HepG2 (cell line): ENCODE measurements around the gene MICALL2. TPM values are rescaled to one million over a fixed set of nuclear protein-coding genes. Genes with fewer than 3 reads are reported as not detected.

Source experiments
- CEBPB ChIP-seq: IDR thresholded peaks from 2 replicates; pipeline ENCODE4 v1.6.1; 2011; ENCODE audit warnings: low read depth, low read length, improper control_type of control experiment, borderline replicate concordance
- CHCHD3 ChIP-seq: sonication (generic); formaldehyde crosslinking; IDR thresholded peaks from 2 replicates; pipeline ENCODE4 v1.8.0; 2022; ENCODE audit warnings: mild to moderate bottlenecking, missing genetic modification reagents, moderate library complexity
- CSRNP1 ChIP-seq: sonication (generic); formaldehyde crosslinking; IDR thresholded peaks from 2 replicates; pipeline ENCODE4 v1.8.1; 2023; ENCODE audit warnings: mild to moderate bottlenecking, missing genetic modification reagents
- GATAD2A ChIP-seq: IDR thresholded peaks from 2 replicates; pipeline ENCODE4 v1.6.1; 2016
- GTF3A ChIP-seq: sonication (generic); formaldehyde crosslinking; conservative IDR thresholded peaks from 2 replicates; pipeline ENCODE4 v1.4.0; 2020; ENCODE audit warnings: mild to moderate bottlenecking, missing genetic modification reagents
- HOXA7 ChIP-seq: sonication (generic); formaldehyde crosslinking; IDR thresholded peaks from 2 replicates; pipeline ENCODE4 v1.8.1; 2022; ENCODE audit warnings: mild to moderate bottlenecking, missing genetic modification reagents, moderate library complexity
- JUND ChIP-seq: sonication (generic); formaldehyde crosslinking; IDR thresholded peaks from 2 replicates; pipeline ENCODE4 v1.8.0; 2022; ENCODE audit warnings: mild to moderate bottlenecking, missing genetic modification reagents
- KMT2B ChIP-seq: IDR thresholded peaks from 2 replicates; pipeline ENCODE4 v1.6.1; 2016; ENCODE audit warnings: missing genetic modification reagents, missing compliant biosample characterization
- MXI1 ChIP-seq: IDR thresholded peaks from 3 replicates; pipeline ENCODE4 v1.6.1; 2012; ENCODE audit warnings: low read depth, low read length, inconsistent platforms, borderline replicate concordance
- NONO ChIP-seq, 2 experiments: fragments of 450-650 bp in 1 of 2; sonication (generic) in 1 of 2; formaldehyde crosslinking in 1 of 2; IDR thresholded peaks in 1 of 2; conservative IDR thresholded peaks in 1 of 2; 2 replicates each; pipeline versions ENCODE4 v1.6.1 to v1.8.0; 2017 to 2022; ENCODE audit warnings: mild to moderate bottlenecking in 1 of 2, missing genetic modification reagents in 1 of 2, moderate library complexity in 1 of 2
- NR2F1 ChIP-seq, 2 experiments: fragments of 450-650 bp in 1 of 2; formaldehyde crosslinking in 1 of 2; IDR thresholded peaks; 2 replicates each; pipeline versions ENCODE4 v1.5.0 to v1.6.1; 2016 to 2020; ENCODE audit warnings: mild to moderate bottlenecking in 1 of 2, missing compliant biosample characterization in 1 of 2, missing genetic modification reagents in 1 of 2, moderate library complexity in 1 of 2
- PAWR ChIP-seq: sonication (generic); formaldehyde crosslinking; IDR thresholded peaks from 2 replicates; pipeline ENCODE4 v1.4.0; 2020; ENCODE audit warnings: missing genetic modification reagents, mild to moderate bottlenecking, borderline replicate concordance
- PTBP1 ChIP-seq: fragments of 200-400 bp; formaldehyde crosslinking; IDR thresholded peaks from 2 replicates; pipeline ENCODE4 v1.6.1; 2018; ENCODE audit warnings: low read length, low read depth; ENCODE audit not compliant: poor library complexity, severe bottlenecking
- RARA ChIP-seq: IDR thresholded peaks from 2 replicates; pipeline ENCODE4 v1.6.1; 2016; ENCODE audit warnings: missing genetic modification reagents, missing compliant biosample characterization
- RFX5 ChIP-seq: IDR thresholded peaks from 2 replicates; pipeline ENCODE4 v1.6.1; 2011; ENCODE audit warnings: low read depth, low read length, improper control_type of control experiment
- RFXANK ChIP-seq: IDR thresholded peaks from 2 replicates; pipeline ENCODE4 v1.6.1; 2016
- RXRB ChIP-seq: IDR thresholded peaks from 2 replicates; pipeline ENCODE4 v1.6.1; 2016; ENCODE audit warnings: borderline replicate concordance, missing genetic modification reagents, missing compliant biosample characterization
- TFDP1 ChIP-seq: IDR thresholded peaks from 2 replicates; pipeline ENCODE4 v1.6.1; 2016; ENCODE audit warnings: missing compliant biosample characterization, missing genetic modification reagents, borderline replicate concordance
- U2AF1 ChIP-seq: fragments of 200-400 bp; formaldehyde crosslinking; optimal IDR thresholded peaks from 2 replicates; pipeline ENCODE3; 2017; ENCODE audit warnings: mild to moderate bottlenecking, low read depth, low read length
- ZBTB4 ChIP-seq: sonication (generic); formaldehyde crosslinking; IDR thresholded peaks from 2 replicates; pipeline ENCODE4 v1.4.0; 2020; ENCODE audit warnings: missing genetic modification reagents, mild to moderate bottlenecking, borderline replicate concordance
- ZFP62 ChIP-seq: sonication (generic); formaldehyde crosslinking; IDR thresholded peaks from 2 replicates; pipeline ENCODE4 v1.4.0; 2020; ENCODE audit warnings: missing genetic modification reagents
- ZIK1 ChIP-seq: sonication (generic); formaldehyde crosslinking; IDR thresholded peaks from 2 replicates; pipeline ENCODE4 v1.5.0; 2020; ENCODE audit warnings: mild to moderate bottlenecking, low read depth, missing genetic modification reagents, borderline replicate concordance
- ZMAT5 ChIP-seq: sonication (generic); formaldehyde crosslinking; IDR thresholded peaks from 2 replicates; pipeline ENCODE4 v1.5.0; 2020; ENCODE audit warnings: mild to moderate bottlenecking, low read depth, missing genetic modification reagents, borderline replicate concordance
- ZNF205 ChIP-seq: IDR thresholded peaks from 2 replicates; pipeline ENCODE4 v1.6.1; 2018; ENCODE audit warnings: missing biosample characterization, missing genetic modification reagents
- ZNF282 ChIP-seq: fragments of 450-650 bp; IDR thresholded peaks from 2 replicates; pipeline ENCODE4 v1.6.1; 2018; ENCODE audit not compliant: partially characterized antibody
- ZNF589 ChIP-seq: sonication (generic); formaldehyde crosslinking; conservative IDR thresholded peaks from 2 replicates; pipeline ENCODE4 v1.8.0; 2022; ENCODE audit warnings: mild to moderate bottlenecking, moderate library complexity, missing genetic modification reagents
- polyA plus RNA-seq, 8 experiments: library from polyadenylated mRNA; depleted of rRNA in 3 of 8; stranded (reverse) in 7 of 8; unstranded in 1 of 8; fragments of >200 nt; fragmentation: Illumina TruSeq in 4 of 8; extraction: Trizol in 4 of 8; gene quantifications; 2 replicates each; pipeline versions ENCODE4 v1.2.1 to v1.2.3, GENCODE V29; 2011 to 2016; ENCODE audit warnings: low read depth in 4 of 8, missing spikeins in 1 of 8, mixed read lengths in 1 of 8; ENCODE audit not compliant: insufficient read depth in 1 of 8
- total RNA-seq, 5 experiments: library from RNA; depleted of rRNA; stranded (reverse); fragments of >200 nt; fragmentation: Illumina TruSeq; extraction: Trizol; gene quantifications; 2 replicates each; pipeline ENCODE4 v1.2.3, GENCODE V29; 2016; ENCODE audit warnings: low read depth in 1 of 5

The MICALL2 gene
- total and polyA plus RNA-seq, 2 of the 13 experiments (the other 11 are each of a cell fraction or from before 2014, with no cell fraction given) = 5.8 to 12.4 TPM

- TF ChIP-seq RFX5 (no peak), HOXA7 (no peak), JUND (CRISPR knock-in tag) (no peak), MXI1 (no peak), ZIK1 (CRISPR knock-in tag) (no peak), NONO (IDR thresholded peaks at IDR 0.05) (no peak), NONO (CRISPR knock-in tag; conservative IDR thresholded peaks at IDR 0.05) (no peak), PAWR (CRISPR knock-in tag) (no peak), ZNF282 (no peak), CEBPB (no peak), ZNF589 (CRISPR knock-in tag) (no peak), RXRB (no peak), TFDP1 (0 out of 2 replicates have a peak, but pooled peaks have one; percentile 17), KMT2B (CRISPR knock-in tag) (no peak), CHCHD3 (CRISPR knock-in tag) (no peak), CSRNP1 (no peak), RFXANK (no peak), PTBP1 (no peak), GATAD2A (CRISPR knock-in tag) (no peak; the same call in 1 of the 2 replicates), GTF3A (CRISPR knock-in tag) (no peak), ZBTB4 (CRISPR knock-in tag) (no peak), ZFP62 (no peak), ZMAT5 (no peak), RARA (CRISPR knock-in tag) (no peak), NR2F1 (CRISPR knock-in tag; IDR thresholded peaks at IDR 0.05) (no peak), ZNF205 (CRISPR knock-in tag) (no peak), U2AF1 (no peak)
Observed at GRCh38 chr7:1428941-1429501, 30.2 kb downstream of the MICALL2 start (continued).
